T follicular helper cell (primary cell): ENCODE results near the gene MDN1.

Experiments used
- DNase-seq: peaks from one replicate; pipeline ENCODE4 v3.0.0-alpha.2; 2020; ENCODE audit warnings: low read depth

Gene MDN1

DNA sequence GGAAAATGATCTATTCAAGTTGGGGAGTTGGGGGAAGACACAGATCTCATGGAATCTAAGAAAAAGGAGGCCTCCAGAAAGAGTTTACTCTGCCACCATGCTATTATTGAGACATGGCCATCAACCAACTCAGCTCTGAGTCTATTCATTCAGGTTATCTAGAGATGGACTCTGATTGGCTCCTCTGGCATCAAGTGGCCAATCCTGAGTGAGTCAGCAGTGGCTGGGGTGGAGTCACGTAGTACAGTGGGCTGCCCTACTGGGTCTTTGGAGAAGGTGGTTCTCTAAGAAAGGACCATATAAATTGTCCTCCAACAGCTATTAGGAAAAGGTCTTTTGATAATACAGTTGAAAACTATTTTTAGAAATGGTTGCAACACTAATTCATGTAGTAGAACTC, 223.1 kb downstream of the MDN1 start:
- no peak for DNase-seq

DNA sequence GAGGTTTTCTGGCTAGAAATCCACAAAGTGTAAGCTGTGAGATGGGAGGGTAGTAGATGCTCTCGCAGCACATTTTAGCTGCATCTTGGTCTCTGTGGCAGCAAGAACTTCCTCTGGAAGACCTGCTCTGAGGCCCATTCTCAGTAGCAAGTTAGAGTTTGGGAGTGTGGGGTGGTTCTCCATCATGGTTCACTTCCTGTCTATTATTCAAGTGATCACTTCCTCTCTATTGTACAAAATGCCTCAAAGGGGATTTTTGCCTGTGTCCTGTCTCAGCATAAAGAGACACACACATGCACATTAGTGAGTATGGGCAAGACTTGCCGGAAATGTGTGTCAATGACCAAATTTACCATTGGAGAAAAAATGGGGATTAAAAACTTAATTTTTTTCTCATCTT, 223.5 kb downstream of the MDN1 start:
- no peak for DNase-seq
